AG04449 (cell line): ENCODE measurements around the gene WDR87.

ENCODE experiments used
- CTCF ChIA-PET: fragments of 350-600 bp; formaldehyde crosslinking; extraction: SDS; loops from one replicate; lab custom pipeline; 2021; ENCODE audit warnings: antibody characterized with exemption; lab: Yijun Ruan, JAX
- POLR2A ChIA-PET: fragments of 400-600, 350-600 bp; formaldehyde crosslinking; extraction: SDS; loops from one replicate; lab custom pipeline; 2020; ENCODE audit warnings: antibody characterized with exemption, inconsistent platforms; lab: Yijun Ruan, JAX
- DNase-seq: peaks from one replicate; pipeline ENCODE4 v3.0.0-alpha.2; 2010; ENCODE audit warnings: low read depth, low spot score
- H3K4me3 ChIP-seq: 2 replicates; pipeline ENCODE4 v1.5.1; 2011; ENCODE audit warnings: low read depth, mild to moderate bottlenecking, control low read depth, low read length
- CTCF ChIP-seq: IDR thresholded peaks from one replicate; pipeline ENCODE4 v1.5.1; 2011; ENCODE audit warnings: mild to moderate bottlenecking, moderate library complexity, low read length, control low read depth, inconsistent platforms; ENCODE audit not compliant: insufficient read depth; ENCODE audit errors: missing control alignments

The WDR87 gene

GRCh38 chr19:37942516-37942902 is 36.1 kb upstream of the WDR87 start:
- TF ChIP-seq CTCF, result no peak
- H3K4me3 ChIP-seq, result no peak overlapping the region
- ChIA-PET CTCF (no interaction called here), POLR2A (no interaction called here)
- no peak for DNase-seq

DNA sequence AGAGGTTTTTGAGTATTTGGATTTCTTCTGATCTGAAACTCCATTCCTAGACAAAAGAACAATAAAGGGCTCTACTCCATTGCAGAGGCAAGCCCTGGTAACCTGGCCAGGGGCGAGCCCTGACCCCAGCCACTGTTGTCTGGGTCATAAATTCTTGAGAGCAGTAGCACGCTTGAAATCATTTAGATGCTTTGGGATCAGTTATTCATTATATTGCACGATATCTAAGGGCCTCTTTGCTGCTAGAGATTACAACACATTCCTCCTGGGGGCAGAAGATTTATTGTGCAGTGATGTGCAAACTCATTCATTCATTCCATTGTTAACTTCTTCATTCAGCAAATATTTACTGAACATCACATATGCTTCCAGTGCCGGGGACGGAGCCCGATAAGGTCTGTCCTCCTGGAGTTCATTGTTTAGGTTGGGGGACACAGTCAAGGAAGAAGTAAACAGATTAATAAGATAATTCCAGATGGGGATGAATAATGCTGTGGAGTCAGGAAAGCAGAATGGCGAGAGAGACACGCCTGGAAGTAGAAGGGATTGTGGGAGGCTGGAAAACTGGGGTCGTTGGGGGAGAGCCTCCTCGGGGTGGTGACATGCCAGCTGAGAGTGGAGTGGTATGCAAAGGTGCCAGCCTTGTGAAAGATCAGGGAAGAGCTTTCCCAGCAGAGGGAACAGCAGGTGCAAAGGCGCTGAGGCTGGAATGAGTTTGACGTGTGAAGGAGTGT is 35.6 kb upstream of the WDR87 start:
- CTCF ChIA-PET, result no interaction called here
- POLR2A ChIA-PET, result no interaction called here
- no peak for TF ChIP-seq CTCF
- DNase-seq, result no peak
- H3K4me3 ChIP-seq, result no peak overlapping the region

- POLR2A ChIA-PET, result no interaction called here
- no peak for DNase-seq
- H3K4me3 ChIP-seq, result no peak overlapping the region
- CTCF ChIA-PET, result interaction anchor here (0.7 kb wide), 1 partner anchor 36 kb away, joined by 3 read pairs; no protein-coding TSS in a partner anchor
- no peak for TF ChIP-seq CTCF
Observed at GRCh38 chr19:37938353-37938752, 32.0 kb upstream of the WDR87 start.

- no peak overlapping the region for H3K4me3 ChIP-seq
- POLR2A ChIA-PET, result no interaction called here
- no peak for DNase-seq
- CTCF ChIA-PET, result no interaction called here
- no peak for TF ChIP-seq CTCF
Observed at GRCh38 chr19:37936886-37937285, 30.5 kb upstream of the WDR87 start.

GRCh38 chr19:37936166-37936565 is 29.8 kb upstream of the WDR87 start:
- POLR2A ChIA-PET, result no interaction called here

GRCh38 chr19:37935341-37935740 is 28.9 kb upstream of the WDR87 start:
- H3K4me3 ChIP-seq, result no peak overlapping the region
- DNase-seq, result no peak
- ChIA-PET POLR2A (no interaction called here), CTCF (no interaction called here)
- TF ChIP-seq CTCF, result no peak

More at GRCh38 chr19:37936166-37936565, 29.8 kb upstream of the WDR87 start:
- TF ChIP-seq CTCF, result no peak
- no peak for DNase-seq
- no peak overlapping the region for H3K4me3 ChIP-seq
- CTCF ChIA-PET, result no interaction called here
